K562 (cell line): ENCODE data around the gene ZNF195. TPM values are rescaled to one million over a fixed set of nuclear protein-coding genes. Genes with fewer than 3 reads are reported as not detected.

Experiments used
- CCAR2 ChIP-seq: fragments of 200-400 bp; formaldehyde crosslinking; IDR thresholded peaks from 2 replicates; pipeline ENCODE4 v1.6.1; 2017; ENCODE audit warnings: mild to moderate bottlenecking, low read depth, low read length
- CSDE1 ChIP-seq, 2 experiments: fragments of 450-650 bp; IDR thresholded peaks; 2 replicates each; pipeline ENCODE4 v1.6.1; 2016; ENCODE audit warnings: mild to moderate bottlenecking in 1 of 2
- CUX1 ChIP-seq: fragments of 200-800 bp; sonication (Bioruptor generic); IDR thresholded peaks from 2 replicates; pipeline ENCODE4 v1.6.1; 2016; ENCODE audit warnings: missing genetic modification characterization, missing compliant biosample characterization
- ETS2 ChIP-seq: IDR thresholded peaks from 2 replicates; pipeline ENCODE4 v1.6.1; 2016; ENCODE audit warnings: borderline replicate concordance, missing genetic modification characterization, mild to moderate bottlenecking, moderate library complexity, missing compliant biosample characterization; ENCODE audit not compliant: poor library complexity, severe bottlenecking
- EZH2 ChIP-seq: IDR thresholded peaks from 2 replicates; pipeline ENCODE4 v1.6.1; 2012; ENCODE audit warnings: low read depth, mild to moderate bottlenecking, inconsistent platforms, low read length, borderline replicate concordance
- FOXP1 ChIP-seq: sonication (generic); formaldehyde crosslinking; IDR thresholded peaks from 2 replicates; pipeline ENCODE4 v1.8.0; 2022; ENCODE audit warnings: mild to moderate bottlenecking, missing genetic modification reagents
- ILK ChIP-seq: fragments of 450-650 bp; IDR thresholded peaks from 2 replicates; pipeline ENCODE4 v1.6.1; 2016; ENCODE audit warnings: missing genetic modification characterization, low read depth, mild to moderate bottlenecking, missing compliant biosample characterization, moderate library complexity, borderline replicate concordance
- MYC ChIP-seq, 2 experiments: fragments of 250-450 bp in 1 of 2; sonication (Bioruptor Pico) in 1 of 2; IDR thresholded peaks; 2 replicates each; pipeline versions ENCODE4 v1.5.1 to v1.6.1; 2012 to 2021; ENCODE audit warnings: low read depth in 2 of 2, borderline replicate concordance in 1 of 2, improper control_type of control experiment in 1 of 2, low read length in 1 of 2, mild to moderate bottlenecking in 1 of 2, moderate library complexity in 1 of 2
- SMC3 ChIP-seq: conservative IDR thresholded peaks from 2 replicates; pipeline ENCODE4 v1.6.1; 2011; ENCODE audit warnings: low read depth, low read length, improper control_type of control experiment; ENCODE audit not compliant: insufficient read depth
- SNRNP70 ChIP-seq: fragments of 200-400 bp; formaldehyde crosslinking; optimal IDR thresholded peaks from 2 replicates; pipeline ENCODE3; 2017; ENCODE audit warnings: low read depth, low read length
- STAT5B ChIP-seq: fragments of 250-450 bp; sonication (Bioruptor Pico); IDR thresholded peaks from 2 replicates; pipeline ENCODE4 v1.8.0; 2021; ENCODE audit warnings: mild to moderate bottlenecking, inconsistent platforms
- TSHZ1 ChIP-seq: fragments of 250-450 bp; sonication (Bioruptor Pico); IDR thresholded peaks from 2 replicates; pipeline ENCODE4 v1.4.0; 2020; ENCODE audit warnings: mild to moderate bottlenecking, moderate library complexity
- ZC3H4 ChIP-seq: sonication (generic); formaldehyde crosslinking; IDR thresholded peaks from 2 replicates; pipeline ENCODE4 v1.9.0; 2021; ENCODE audit warnings: missing genetic modification reagents, borderline replicate concordance
- ZNF140 ChIP-seq: fragments of 250-450 bp; sonication (Bioruptor Pico); IDR thresholded peaks from 2 replicates; pipeline ENCODE4 v1.8.0; 2021; ENCODE audit warnings: moderate library complexity, mild to moderate bottlenecking, inconsistent platforms
- ZZZ3 ChIP-seq: fragments of 450-650 bp; IDR thresholded peaks from 2 replicates; pipeline ENCODE4 v1.6.1; 2016; ENCODE audit warnings: antibody characterized with exemption, mild to moderate bottlenecking, moderate library complexity
- polyA plus RNA-seq, 8 experiments: library from polyadenylated mRNA; depleted of rRNA in 4 of 8; stranded (reverse) in 5 of 8; unstranded in 3 of 8; fragments of >200 nt; fragmentation: Nextera tagmentation in 2 of 8; fragmentation: Illumina TruSeq in 1 of 8; extraction: Ambion mirVana in 2 of 8; extraction: Trizol in 1 of 8; gene quantifications; 2 replicates each; pipeline versions ENCODE4 v1.2.1 to v1.2.3, GENCODE V29; 2011 to 2014; ENCODE audit warnings: inconsistent platforms in 1 of 8, missing spikeins in 1 of 8
- total RNA-seq, 7 experiments: library from RNA; depleted of rRNA in 6 of 7; stranded (reverse); fragments of >200 nt in 6 of 7; fragmentation: Illumina TruSeq in 2 of 7; extraction: Trizol in 2 of 7; gene quantifications; 2 replicates each; pipeline versions ENCODE4 v1.2.1 to v1.2.3, GENCODE V29; 2011 to 2021; ENCODE audit warnings: low replicate concordance in 1 of 7
- TF ChIP-seq, protein P1 (sequence below): sonication (generic); IDR thresholded peaks from 2 replicates; pipeline ENCODE4 v1.6.1; 2016

The ZNF195 gene
- total and polyA plus RNA-seq, 9 of the 15 experiments (the other 6 are each of a cell fraction or from before 2014, with no cell fraction given): 42.1 to 75.5 (median 60.4) TPM

GRCh38 chr11:3378426-3379423 lies at the start of gene ZNF195 (continued):
- TF ChIP-seq CUX1 (CRISPR knock-in tag) (no peak), ZNF140 (CRISPR knock-in tag) (no peak), SMC3 (no peak), MYC (IDR thresholded peaks at IDR 0.05; ENCODE audit: low read depth, low read length) (peak; percentile 98), MYC (CRISPR knock-in tag; IDR thresholded peaks at IDR 0.05; ENCODE audit: borderline replicate concordance, low read depth) (peak; percentile 76; the same call in 1 of the 2 replicates), STAT5B (CRISPR knock-in tag) (no peak), TSHZ1 (CRISPR knock-in tag) (no peak), FOXP1 (peak; percentile 54; the same call in 1 of the 2 replicates), SNRNP70 (no peak), CCAR2 (no peak), EZH2 (no peak), ILK (tag) (no peak), ZZZ3 (no peak), ZC3H4 (no peak), CSDE1 (IDR thresholded peaks at IDR 0.05) (no peak), ETS2 (no peak)
- TF ChIP-seq, protein P1, sequence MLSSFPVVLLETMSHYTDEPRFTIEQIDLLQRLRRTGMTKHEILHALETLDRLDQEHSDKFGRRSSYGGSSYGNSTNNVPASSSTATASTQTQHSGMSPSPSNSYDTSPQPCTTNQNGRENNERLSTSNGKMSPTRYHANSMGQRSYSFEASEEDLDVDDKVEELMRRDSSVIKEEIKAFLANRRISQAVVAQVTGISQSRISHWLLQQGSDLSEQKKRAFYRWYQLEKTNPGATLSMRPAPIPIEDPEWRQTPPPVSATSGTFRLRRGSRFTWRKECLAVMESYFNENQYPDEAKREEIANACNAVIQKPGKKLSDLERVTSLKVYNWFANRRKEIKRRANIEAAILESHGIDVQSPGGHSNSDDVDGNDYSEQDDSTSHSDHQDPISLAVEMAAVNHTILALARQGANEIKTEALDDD: no peak
